HG02623 (cell line): ENCODE results near the gene IL23A.
"Not testable (repeated sequence)": the region's sequence is repeated elsewhere in the genome, so short reads cannot be mapped to it uniquely, and the experiment has no call there.

Experiments
- ATAC-seq: cut with Tn5 transposase; IDR thresholded peaks from one replicate; pipeline ENCODE4 v1.9.1; 2021; ENCODE audit warnings: moderate library complexity; ENCODE audit not compliant: unreplicated experiment

IL23A gene

GRCh38 chr12:56338308-56339157 lies at the start of gene IL23A:
TSS of gene IL23A (plus strand) at chr12:56338884. CDS start at chr12:56339045, 161 bp downstream.
- ATAC-seq = no peak

GRCh38 chr12:56293795-56294194 lies 44.9 kb upstream of the IL23A start:
- ATAC-seq = no peak

- no peak for ATAC-seq
Observed at GRCh38 chr12:56296295-56296694, 42.4 kb upstream of the IL23A start.

- ATAC-seq = no peak
Observed at GRCh38 chr12:56297400-56297799, 41.3 kb upstream of the IL23A start.

- ATAC-seq = no peak
Observed at GRCh38 chr12:56298828-56299227, 39.9 kb upstream of the IL23A start.

GRCh38 chr12:56299308-56299852 lies 39.3 kb upstream of the IL23A start:
- ATAC-seq = no peak

- peak; percentile 93 for ATAC-seq
Observed at GRCh38 chr12:56299853-56300643, 38.6 kb upstream of the IL23A start, which contains the start of gene CS. TSS of gene CS (minus strand) at chr12:56300330. CDS start at chr12:56300201, 129 bp downstream.

GRCh38 chr12:56300644-56301464 lies 37.8 kb upstream of the IL23A start:
- no peak for ATAC-seq

GRCh38 chr12:56304276-56304675 lies 34.4 kb upstream of the IL23A start:
- ATAC-seq = no peak

- no peak for ATAC-seq
Observed at GRCh38 chr12:56304872-56305590, 33.7 kb upstream of the IL23A start.

GRCh38 chr12:56307221-56307965 lies 31.3 kb upstream of the IL23A start:
- ATAC-seq = no peak

GRCh38 chr12:56308714-56309113 lies 30.0 kb upstream of the IL23A start:
- ATAC-seq = no peak

- no peak for ATAC-seq
Observed at GRCh38 chr12:56311003-56311402, 27.7 kb upstream of the IL23A start.

GRCh38 chr12:56315249-56315621 lies 23.4 kb upstream of the IL23A start:
- no peak for ATAC-seq

GRCh38 chr12:56315622-56316473 lies 22.8 kb upstream of the IL23A start, which contains the start of gene CNPY2:
TSS of gene CNPY2 (minus strand) at chr12:56315988. CDS start at chr12:56315217, 771 bp downstream.
- peak; percentile 87 for ATAC-seq

GRCh38 chr12:56317675-56318074 lies 21.0 kb upstream of the IL23A start:
- ATAC-seq = no peak

GRCh38 chr12:56321027-56321426 lies 17.7 kb upstream of the IL23A start:
- no peak for ATAC-seq

- ATAC-seq = not testable (repeated sequence)
Observed at GRCh38 chr12:56321610-56322009, 17.1 kb upstream of the IL23A start.
